Endothelial cell of umbilical vein (primary cell): ENCODE measurements around the gene LCLAT1. TPM values are rescaled to one million over a fixed set of nuclear protein-coding genes. Genes with fewer than 3 reads are reported as not detected.

ENCODE experiments used
- BruUV-seq: library from RNA; stranded (reverse); fragments of 400-500 nt; replicated peaks from 2 replicates; lab custom pipeline; 2021; lab: Mats Ljungman, UMichigan
- CTCF ChIA-PET: fragments of 300-600, 350-600 bp; sonication (Branson Sonifier 250); formaldehyde crosslinking; loops from one replicate; lab custom pipeline; 2021; ENCODE audit warnings: antibody characterized with exemption, inconsistent platforms; lab: Charles Lee
- POLR2A ChIA-PET: fragments of 300-600, 350-600 bp; sonication (Branson Sonifier 250); formaldehyde crosslinking; loops from one replicate; lab custom pipeline; 2021; ENCODE audit warnings: antibody characterized with exemption, inconsistent platforms; lab: Charles Lee
- DNase-seq: peaks from one replicate; pipeline ENCODE4 v3.0.0-alpha.2; 2011; ENCODE audit warnings: low read depth, low spot score
- FAIRE-seq: peaks from 2 replicates; lab custom pipeline; 2011; peaks lifted over from hg19 to GRCh38; lab: Jason Lieb, UNC
- H2AFZ ChIP-seq: 2 replicates; pipeline ENCODE4 v1.6.0; 2012; ENCODE audit warnings: low read depth, low read length, control low read depth, inconsistent platforms
- H3K27ac ChIP-seq: 2 replicates; pipeline ENCODE4 v1.5.1; 2011; ENCODE audit warnings: low read depth, mild to moderate bottlenecking, control low read depth, low read length, moderate library complexity; ENCODE audit not compliant: insufficient read depth
- H3K27me3 ChIP-seq, 2 experiments: 2 replicates each; pipeline versions ENCODE4 v1.6.0 to v1.6.1; 2011; ENCODE audit warnings: low read length in 2 of 2, mixed read lengths in 1 of 2; ENCODE audit not compliant: control insufficient read depth in 2 of 2, insufficient read depth in 2 of 2
- H3K36me3 ChIP-seq, 2 experiments: 2 replicates in 1 of 2; 3 replicates in 1 of 2; pipeline ENCODE4 v1.5.1; 2011; ENCODE audit warnings: low read length in 2 of 2, mild to moderate bottlenecking in 1 of 2, moderate library complexity in 1 of 2; ENCODE audit not compliant: control insufficient read depth in 2 of 2, insufficient read depth in 2 of 2; ENCODE audit errors: extremely low read depth in 1 of 2
- H3K4me1 ChIP-seq: 3 replicates; pipeline ENCODE4 v1.5.1; 2011; ENCODE audit warnings: mild to moderate bottlenecking, low read length; ENCODE audit not compliant: control insufficient read depth, insufficient read depth; ENCODE audit errors: extremely low read depth
- H3K4me2 ChIP-seq: 2 replicates; pipeline ENCODE4 v1.6.1; 2011; ENCODE audit warnings: low read length, control low read depth, mixed read lengths; ENCODE audit not compliant: insufficient read depth
- H3K4me3 ChIP-seq, 3 experiments: fragments of 200-600 bp in 1 of 3; sonication (generic), shearing (Covaris generic) in 1 of 3; replicated peaks in 1 of 3; 2 replicates each; pipeline ENCODE4 v1.5.1; 2011 to 2016; ENCODE audit warnings: control low read depth in 3 of 3, low read length in 3 of 3, mild to moderate bottlenecking in 2 of 3, inconsistent platforms in 1 of 3, low read depth in 1 of 3, moderate library complexity in 1 of 3; ENCODE audit not compliant: insufficient read depth in 1 of 3
- H3K79me2 ChIP-seq: 2 replicates; pipeline ENCODE4 v1.6.0; 2012; ENCODE audit warnings: low read length, inconsistent platforms; ENCODE audit not compliant: control insufficient read depth, insufficient read depth
- H3K9ac ChIP-seq: replicated peaks from 2 replicates; pipeline ENCODE3; 2011; ENCODE audit warnings: low read length, control low read depth; ENCODE audit not compliant: insufficient read depth; ENCODE audit errors: extremely low read depth
- H3K9me1 ChIP-seq: replicated peaks from 3 replicates; pipeline ENCODE4 v1.6.0; 2011; ENCODE audit warnings: mild to moderate bottlenecking, low read length; ENCODE audit not compliant: control insufficient read depth, insufficient read depth; ENCODE audit errors: extremely low read depth
- H3K9me3 ChIP-seq: replicated peaks from 2 replicates; pipeline ENCODE4 v1.5.1; 2012; ENCODE audit warnings: low read length, inconsistent platforms; ENCODE audit not compliant: control insufficient read depth, insufficient read depth
- H4K20me1 ChIP-seq: replicated peaks from 2 replicates; pipeline ENCODE3; 2011; ENCODE audit warnings: mild to moderate bottlenecking, low read length; ENCODE audit not compliant: control insufficient read depth, insufficient read depth; ENCODE audit errors: extremely low read depth
- EZH2 ChIP-seq: IDR thresholded peaks from 2 replicates; pipeline ENCODE4 v1.6.1; 2012; ENCODE audit warnings: borderline replicate concordance, low read depth, mild to moderate bottlenecking, moderate library complexity, low read length, inconsistent platforms; ENCODE audit not compliant: severe bottlenecking
- FOS ChIP-seq: IDR thresholded peaks from 2 replicates; pipeline ENCODE4 v1.6.1; 2011; ENCODE audit warnings: mild to moderate bottlenecking, low read length, moderate library complexity, borderline replicate concordance; ENCODE audit not compliant: insufficient read depth
- GATA2 ChIP-seq: IDR thresholded peaks from 2 replicates; pipeline ENCODE4 v1.7.0; 2011; ENCODE audit warnings: low read depth, mild to moderate bottlenecking, moderate library complexity, mixed read lengths, low read length; ENCODE audit not compliant: insufficient read length, insufficient read depth
- JUN ChIP-seq: IDR thresholded peaks from 2 replicates; pipeline ENCODE4 v1.6.1; 2011; ENCODE audit warnings: borderline replicate concordance, low read depth; ENCODE audit not compliant: insufficient read length, insufficient read depth
- MYC ChIP-seq: IDR thresholded peaks from one replicate; pipeline ENCODE4 v1.6.1; 2011; ENCODE audit warnings: mild to moderate bottlenecking, low read depth, low read length
- POLR2A ChIP-seq: IDR thresholded peaks from 2 replicates; pipeline ENCODE4 v1.6.1; 2012; ENCODE audit warnings: low read depth, mild to moderate bottlenecking, control low read depth, low read length
- POLR2AphosphoS5 ChIP-seq: IDR thresholded peaks from 2 replicates; pipeline ENCODE4 v1.6.1; 2012; ENCODE audit warnings: low read depth, mild to moderate bottlenecking, control low read depth, low read length, moderate library complexity; ENCODE audit not compliant: insufficient read depth
- dilution Hi-C: fragments of 300-500 bp; cut with MboI; formaldehyde crosslinking; loops from one replicate; pipeline ENCODE4 v1.15.0; 2019; ENCODE audit warnings: low sequenced_read_pairs; ENCODE audit not compliant: extremely low pct_ligation_motif_present
- intact Hi-C: fragments of 100-400 bp; cut with micrococcal nuclease; formaldehyde crosslinking; loops from one replicate; pipeline ENCODE4 v1.10.0; 2022
- polyA plus RNA-seq, 4 experiments: library from polyadenylated mRNA; depleted of rRNA in 3 of 4; stranded (reverse) in 3 of 4; unstranded in 1 of 4; fragments of >200 nt; gene quantifications; 2 replicates each; pipeline versions ENCODE4 v1.2.1 to v1.2.3, GENCODE V29; 2011 to 2012; ENCODE audit warnings: missing spikeins in 1 of 4
- total RNA-seq: library from RNA; stranded (reverse); gene quantifications from 2 replicates; pipeline ENCODE4 v1.2.3, GENCODE V29; 2021
- TF ChIP-seq, protein P1 (sequence below): IDR thresholded peaks from 2 replicates; pipeline ENCODE4 v1.6.1; 2011; ENCODE audit not compliant: insufficient read depth, insufficient read length
- TF ChIP-seq, protein P2 (sequence below), 2 donors: IDR thresholded peaks; 1 replicate in 1 of 2; 2 replicates in 1 of 2; pipeline ENCODE4 v1.5.1; 2011; ENCODE audit warnings: low read length in 2 of 2, mild to moderate bottlenecking in 2 of 2, moderate library complexity in 2 of 2, control low read depth in 1 of 2, inconsistent platforms in 1 of 2, low read depth in 1 of 2; ENCODE audit not compliant: insufficient read depth in 1 of 2; ENCODE audit errors: extremely low read depth in 1 of 2

LCLAT1 gene
- total and polyA plus RNA-seq, 2 donors (not counting 3 experiments of a cell fraction or from before 2014, with no cell fraction given), result 6.1 to 20.8 TPM

DNA sequence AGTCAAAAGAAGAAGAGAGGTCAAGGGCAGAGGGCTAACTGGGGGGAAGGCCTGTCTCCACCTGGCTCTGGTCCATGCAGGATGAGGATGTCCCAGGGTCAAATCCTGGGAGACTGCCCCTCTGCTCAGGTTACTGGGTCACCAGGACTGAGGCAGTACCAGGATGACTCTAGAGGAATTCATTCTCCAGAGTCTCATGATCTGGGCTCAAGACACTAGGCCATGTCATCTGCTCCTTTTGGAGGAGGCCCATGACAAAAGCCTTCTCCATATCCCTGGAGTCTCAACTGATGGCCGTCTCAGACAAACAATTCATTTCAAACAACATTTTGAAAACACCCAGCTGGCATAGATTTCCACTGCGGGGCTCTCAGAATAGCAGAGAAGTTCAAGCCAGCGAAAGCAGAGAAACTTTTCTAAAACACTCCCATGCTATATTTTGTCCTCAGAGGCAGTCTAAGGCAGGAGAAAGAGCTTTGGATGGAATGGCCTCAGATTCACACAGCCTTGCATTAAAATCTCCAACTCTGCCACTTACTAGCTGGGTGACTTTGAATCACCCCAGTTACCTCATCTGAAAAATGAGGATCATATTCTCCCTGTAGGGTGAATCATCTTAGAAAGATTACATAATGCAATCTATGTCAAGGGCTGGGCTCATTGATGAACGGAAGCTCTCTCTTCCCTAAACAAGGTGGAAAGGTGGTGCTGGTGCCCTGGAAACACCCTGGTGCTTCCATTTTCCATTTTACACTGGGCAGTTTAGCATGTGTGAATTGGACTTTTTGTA lies 48.8 kb upstream of the LCLAT1 start:
- FAIRE-seq (peak; percentile 35), DNase-seq (no peak)
- CTCF ChIA-PET, result no interaction called here
- intact Hi-C loops (no loop called here), dilution Hi-C loops (no loop called here)
- H3K9ac ChIP-seq, result no peak overlapping the region
- BruUV-seq, result no TSS peak
- H3K27me3 ChIP-seq, result no peaks in the 10 kb centered on the region
- no peak overlapping the region for H2AFZ ChIP-seq
- no peak overlapping the region for H3K27ac ChIP-seq
- H3K4me3 ChIP-seq, result no peak overlapping the region
- no peaks in the 10 kb centered on the region for H3K9me1 ChIP-seq
- no peaks in the 10 kb centered on the region for H3K4me1 ChIP-seq
- no peaks in the 10 kb centered on the region for H3K9me3 ChIP-seq
- POLR2A ChIA-PET, result no interaction called here
- H3K4me2 ChIP-seq, result no peak overlapping the region
- H4K20me1 ChIP-seq, result no peaks in the 10 kb centered on the region
- no peaks in the 10 kb centered on the region for H3K79me2 ChIP-seq
- TF ChIP-seq GATA2 (no peak), FOS (no peak), POLR2AphosphoS5 (no peak), EZH2 (no peak), POLR2A (no peak), MYC (no peak), JUN (no peak)
- TF ChIP-seq, protein P1, sequence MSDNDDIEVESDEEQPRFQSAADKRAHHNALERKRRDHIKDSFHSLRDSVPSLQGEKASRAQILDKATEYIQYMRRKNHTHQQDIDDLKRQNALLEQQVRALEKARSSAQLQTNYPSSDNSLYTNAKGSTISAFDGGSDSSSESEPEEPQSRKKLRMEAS, result no peak
- TF ChIP-seq, protein P2, sequence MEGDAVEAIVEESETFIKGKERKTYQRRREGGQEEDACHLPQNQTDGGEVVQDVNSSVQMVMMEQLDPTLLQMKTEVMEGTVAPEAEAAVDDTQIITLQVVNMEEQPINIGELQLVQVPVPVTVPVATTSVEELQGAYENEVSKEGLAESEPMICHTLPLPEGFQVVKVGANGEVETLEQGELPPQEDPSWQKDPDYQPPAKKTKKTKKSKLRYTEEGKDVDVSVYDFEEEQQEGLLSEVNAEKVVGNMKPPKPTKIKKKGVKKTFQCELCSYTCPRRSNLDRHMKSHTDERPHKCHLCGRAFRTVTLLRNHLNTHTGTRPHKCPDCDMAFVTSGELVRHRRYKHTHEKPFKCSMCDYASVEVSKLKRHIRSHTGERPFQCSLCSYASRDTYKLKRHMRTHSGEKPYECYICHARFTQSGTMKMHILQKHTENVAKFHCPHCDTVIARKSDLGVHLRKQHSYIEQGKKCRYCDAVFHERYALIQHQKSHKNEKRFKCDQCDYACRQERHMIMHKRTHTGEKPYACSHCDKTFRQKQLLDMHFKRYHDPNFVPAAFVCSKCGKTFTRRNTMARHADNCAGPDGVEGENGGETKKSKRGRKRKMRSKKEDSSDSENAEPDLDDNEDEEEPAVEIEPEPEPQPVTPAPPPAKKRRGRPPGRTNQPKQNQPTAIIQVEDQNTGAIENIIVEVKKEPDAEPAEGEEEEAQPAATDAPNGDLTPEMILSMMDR (IDR thresholded peaks at IDR 0.05; ENCODE audit: extremely low read depth in 1 of 2, insufficient read depth in 1 of 2, low read depth in 1 of 2, low read length in 2 of 2), result no peak
- no peaks in the 10 kb centered on the region for H3K36me3 ChIP-seq
